ENCODE measurements around the gene SOST.

DNA sequence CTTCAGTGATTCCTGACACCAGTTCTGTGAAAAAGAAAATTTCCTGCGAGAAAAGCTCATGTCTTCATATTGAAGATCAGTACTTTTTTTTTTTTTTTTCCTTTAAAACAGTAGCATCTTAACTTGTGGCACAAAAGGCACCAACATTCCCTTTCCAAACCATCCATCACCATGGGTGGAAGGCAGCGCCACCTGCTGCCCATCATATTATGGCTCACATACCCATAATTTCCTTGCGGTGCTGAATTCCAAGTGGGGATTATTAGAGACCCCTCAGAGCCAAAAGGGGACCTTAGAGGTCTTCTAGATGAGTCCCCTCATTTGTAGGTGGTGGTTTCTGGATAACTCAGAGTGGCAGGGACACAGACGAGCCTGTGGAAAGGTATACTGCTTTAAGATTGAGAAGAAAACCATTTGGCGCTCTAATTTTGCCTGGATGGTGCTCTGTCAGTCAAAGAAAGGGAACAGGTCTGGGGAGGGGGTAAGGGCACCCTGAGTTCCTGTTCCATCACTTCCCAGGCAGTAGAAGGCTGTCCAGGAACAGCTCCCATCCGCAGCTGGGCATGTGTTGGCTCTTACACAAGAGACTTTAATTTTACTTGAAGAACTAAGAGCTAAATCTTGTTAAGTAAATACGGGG, 7.9 kb upstream of the SOST start:
- TF ChIP-seq, protein P1, sequence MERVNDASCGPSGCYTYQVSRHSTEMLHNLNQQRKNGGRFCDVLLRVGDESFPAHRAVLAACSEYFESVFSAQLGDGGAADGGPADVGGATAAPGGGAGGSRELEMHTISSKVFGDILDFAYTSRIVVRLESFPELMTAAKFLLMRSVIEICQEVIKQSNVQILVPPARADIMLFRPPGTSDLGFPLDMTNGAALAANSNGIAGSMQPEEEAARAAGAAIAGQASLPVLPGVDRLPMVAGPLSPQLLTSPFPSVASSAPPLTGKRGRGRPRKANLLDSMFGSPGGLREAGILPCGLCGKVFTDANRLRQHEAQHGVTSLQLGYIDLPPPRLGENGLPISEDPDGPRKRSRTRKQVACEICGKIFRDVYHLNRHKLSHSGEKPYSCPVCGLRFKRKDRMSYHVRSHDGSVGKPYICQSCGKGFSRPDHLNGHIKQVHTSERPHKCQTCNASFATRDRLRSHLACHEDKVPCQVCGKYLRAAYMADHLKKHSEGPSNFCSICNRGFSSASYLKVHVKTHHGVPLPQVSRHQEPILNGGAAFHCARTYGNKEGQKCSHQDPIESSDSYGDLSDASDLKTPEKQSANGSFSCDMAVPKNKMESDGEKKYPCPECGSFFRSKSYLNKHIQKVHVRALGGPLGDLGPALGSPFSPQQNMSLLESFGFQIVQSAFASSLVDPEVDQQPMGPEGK (CRISPR knock-in tag; IDR thresholded peaks at IDR 0.05; ENCODE audit: borderline replicate concordance) = no peak
- no peak for TF ChIP-seq GLIS3 (CRISPR knock-in tag; IDR thresholded peaks at IDR 0.05)
- no peak for TF ChIP-seq TCF4 (CRISPR knock-in tag; IDR thresholded peaks at IDR 0.05; ENCODE audit: borderline replicate concordance)
- TF ChIP-seq TOX (CRISPR knock-in tag; IDR thresholded peaks at IDR 0.05; ENCODE audit: borderline replicate concordance) = no peak
- TF ChIP-seq ZFP30 (CRISPR knock-in tag; IDR thresholded peaks at IDR 0.05) = no peak
- no peak for TF ChIP-seq ISL1 (CRISPR knock-in tag; IDR thresholded peaks at IDR 0.05)
- no peak for TF ChIP-seq ZC3H10 (CRISPR knock-in tag; IDR thresholded peaks at IDR 0.05)
- TF ChIP-seq, protein P2, sequence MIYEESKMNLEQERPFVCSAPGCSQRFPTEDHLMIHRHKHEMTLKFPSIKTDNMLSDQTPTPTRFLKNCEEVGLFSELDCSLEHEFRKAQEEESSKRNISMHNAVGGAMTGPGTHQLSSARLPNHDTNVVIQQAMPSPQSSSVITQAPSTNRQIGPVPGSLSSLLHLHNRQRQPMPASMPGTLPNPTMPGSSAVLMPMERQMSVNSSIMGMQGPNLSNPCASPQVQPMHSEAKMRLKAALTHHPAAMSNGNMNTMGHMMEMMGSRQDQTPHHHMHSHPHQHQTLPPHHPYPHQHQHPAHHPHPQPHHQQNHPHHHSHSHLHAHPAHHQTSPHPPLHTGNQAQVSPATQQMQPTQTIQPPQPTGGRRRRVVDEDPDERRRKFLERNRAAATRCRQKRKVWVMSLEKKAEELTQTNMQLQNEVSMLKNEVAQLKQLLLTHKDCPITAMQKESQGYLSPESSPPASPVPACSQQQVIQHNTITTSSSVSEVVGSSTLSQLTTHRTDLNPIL (CRISPR knock-in tag; IDR thresholded peaks at IDR 0.05; ENCODE audit: low read depth) = no peak
